Loucy (cell line): ENCODE data around the gene RPTOR.

Experiments
- EZH2phosphoT487 ChIP-seq: fragments of 200-600 bp; IDR thresholded peaks from 2 replicates; pipeline ENCODE4 v1.6.1; 2018; ENCODE audit warnings: antibody characterized with exemption, mild to moderate bottlenecking, moderate library complexity, borderline replicate concordance
- TF ChIP-seq, protein P1 (sequence below): fragments of 200-600 bp; sonication (generic); conservative IDR thresholded peaks from 2 replicates; pipeline ENCODE4 v1.5.1; 2014; ENCODE audit warnings: mild to moderate bottlenecking, antibody characterized with exemption, low read length

DNA sequence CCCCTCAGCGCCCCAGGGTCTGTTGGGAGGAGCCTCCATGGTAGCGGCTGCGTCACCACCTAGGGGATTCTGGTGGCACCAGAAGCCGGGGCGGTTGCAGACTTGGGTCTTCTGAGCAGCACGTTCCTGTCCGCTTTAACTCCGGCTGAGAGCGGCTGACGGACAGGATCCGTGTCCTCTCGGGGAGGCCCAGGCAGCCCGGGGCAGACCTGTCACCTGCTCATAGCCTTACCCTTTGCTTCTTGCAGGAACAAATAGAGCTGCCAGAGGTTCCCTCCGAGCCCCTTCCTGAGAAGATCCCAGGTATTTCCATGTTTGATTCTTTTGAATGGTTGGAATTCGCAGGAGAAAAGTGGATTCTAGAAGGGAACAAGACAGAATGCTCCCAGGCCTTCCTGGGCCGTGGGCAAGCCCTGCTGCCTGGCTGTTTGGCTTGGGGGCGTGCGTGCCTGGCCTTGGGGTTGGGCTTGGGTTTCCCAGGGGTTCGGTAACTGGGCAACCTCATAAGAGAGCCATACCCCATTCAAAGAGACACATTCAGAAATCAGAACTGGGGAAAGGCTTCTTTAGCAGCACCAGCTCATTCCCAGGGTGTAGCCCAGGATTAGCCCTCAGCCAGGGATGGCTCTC, 453.6 kb downstream of the RPTOR start:
- TF ChIP-seq, protein P1, sequence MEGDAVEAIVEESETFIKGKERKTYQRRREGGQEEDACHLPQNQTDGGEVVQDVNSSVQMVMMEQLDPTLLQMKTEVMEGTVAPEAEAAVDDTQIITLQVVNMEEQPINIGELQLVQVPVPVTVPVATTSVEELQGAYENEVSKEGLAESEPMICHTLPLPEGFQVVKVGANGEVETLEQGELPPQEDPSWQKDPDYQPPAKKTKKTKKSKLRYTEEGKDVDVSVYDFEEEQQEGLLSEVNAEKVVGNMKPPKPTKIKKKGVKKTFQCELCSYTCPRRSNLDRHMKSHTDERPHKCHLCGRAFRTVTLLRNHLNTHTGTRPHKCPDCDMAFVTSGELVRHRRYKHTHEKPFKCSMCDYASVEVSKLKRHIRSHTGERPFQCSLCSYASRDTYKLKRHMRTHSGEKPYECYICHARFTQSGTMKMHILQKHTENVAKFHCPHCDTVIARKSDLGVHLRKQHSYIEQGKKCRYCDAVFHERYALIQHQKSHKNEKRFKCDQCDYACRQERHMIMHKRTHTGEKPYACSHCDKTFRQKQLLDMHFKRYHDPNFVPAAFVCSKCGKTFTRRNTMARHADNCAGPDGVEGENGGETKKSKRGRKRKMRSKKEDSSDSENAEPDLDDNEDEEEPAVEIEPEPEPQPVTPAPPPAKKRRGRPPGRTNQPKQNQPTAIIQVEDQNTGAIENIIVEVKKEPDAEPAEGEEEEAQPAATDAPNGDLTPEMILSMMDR: no peak
- no peak for TF ChIP-seq EZH2phosphoT487
